OCI-LY7 (cell line): ENCODE data around the gene SEC14L2.

Experiments
- CTCF ChIP-seq: fragments of 200-600 bp; sonication (generic); conservative IDR thresholded peaks from 2 replicates; pipeline ENCODE4 v1.5.1; 2014; ENCODE audit warnings: mild to moderate bottlenecking, antibody characterized with exemption, low read length, moderate library complexity, mixed read lengths
- EZH2phosphoT487 ChIP-seq: fragments of 200-600 bp; sonication (generic); IDR thresholded peaks from 2 replicates; pipeline ENCODE4 v1.6.1; 2018; ENCODE audit warnings: low read depth, borderline replicate concordance, mild to moderate bottlenecking, mixed run types, antibody characterized with exemption, low read length, moderate library complexity, mixed read lengths

- TF ChIP-seq CTCF, result no peak
- TF ChIP-seq EZH2phosphoT487, result no peak
Measured at GRCh38 chr22:30354644-30355043, 42.2 kb upstream of the SEC14L2 start.
